HTR-8/SVneo (cell line): ENCODE results near the gene APEX1.
"Not testable (repeated sequence)": the region's sequence is repeated elsewhere in the genome, so short reads cannot be mapped to it uniquely, and the experiment has no call there.

Source experiments
- DNase-seq: peaks from one replicate; pipeline ENCODE4 v3.0.0; 2011; ENCODE audit warnings: low spot score, mixed read lengths; ENCODE audit not compliant: insufficient read length
- FAIRE-seq: peaks from 2 replicates; lab custom pipeline; 2011; peaks lifted over from hg19 to GRCh38; lab: Jason Lieb, UNC

APEX1 gene

DNA sequence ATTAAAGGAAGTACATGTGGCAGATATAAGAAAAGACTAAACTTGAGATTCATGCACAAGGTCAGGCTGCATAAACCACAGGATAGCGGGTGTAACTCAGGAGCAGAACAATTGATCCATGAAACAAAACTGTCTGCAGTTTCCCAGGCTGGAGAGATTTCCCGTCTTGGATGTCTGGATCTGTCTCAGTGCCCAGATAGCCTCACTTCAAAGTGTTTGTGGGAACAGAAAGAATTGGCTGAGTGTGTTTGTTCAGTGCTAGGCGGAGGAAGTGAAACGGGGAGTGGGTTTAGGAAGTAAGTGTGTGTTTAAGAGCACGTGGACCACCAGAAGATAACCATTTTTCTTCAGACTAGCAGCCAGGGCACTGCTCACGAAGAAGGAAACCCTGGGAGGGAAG lies 48.9 kb downstream of the APEX1 start:
- no peak for FAIRE-seq
- DNase-seq, result no peak

GRCh38 chr14:20506276-20506675 lies 51.2 kb downstream of the APEX1 start:
- FAIRE-seq, DNase-seq: not testable (repeated sequence)

DNA sequence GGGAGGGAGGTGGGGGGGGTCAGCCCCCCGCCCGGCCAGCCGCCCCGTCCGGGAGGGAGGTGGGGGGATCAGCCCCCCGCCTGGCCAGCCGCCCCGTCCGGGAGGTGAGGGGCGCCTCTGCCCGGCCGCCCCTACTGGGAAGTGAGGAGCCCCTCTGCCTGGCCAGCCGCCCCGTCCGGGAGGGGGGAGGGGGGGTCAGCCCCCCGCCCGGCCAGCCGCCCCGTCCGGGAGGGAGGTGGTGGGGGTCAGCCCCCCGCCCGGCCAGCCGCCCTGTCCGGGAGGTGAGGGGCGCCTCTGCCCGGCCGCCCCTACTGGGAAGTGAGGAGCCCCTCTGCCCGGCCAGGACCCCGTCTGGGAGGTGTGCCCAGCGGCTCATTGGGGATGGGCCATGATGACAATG lies 51.7 kb downstream of the APEX1 start:
- FAIRE-seq, DNase-seq: not testable (repeated sequence)
